Activated CD4-positive, alpha-beta T cell treated with anti-CD3 and anti-CD28 coated beads, Interleukin-2, amount 50 U/mL, for 48 hours (primary cell): Measurements from ENCODE around the gene SNIP1.
"Not testable (repeated sequence)": the region's sequence is repeated elsewhere in the genome, so short reads cannot be mapped to it uniquely, and the experiment has no call there.

ENCODE experiments used
- DNase-seq, 2 experiments: peaks; one replicate each; pipeline ENCODE4 v3.0.0-alpha.2; 2020

The SNIP1 gene

DNA sequence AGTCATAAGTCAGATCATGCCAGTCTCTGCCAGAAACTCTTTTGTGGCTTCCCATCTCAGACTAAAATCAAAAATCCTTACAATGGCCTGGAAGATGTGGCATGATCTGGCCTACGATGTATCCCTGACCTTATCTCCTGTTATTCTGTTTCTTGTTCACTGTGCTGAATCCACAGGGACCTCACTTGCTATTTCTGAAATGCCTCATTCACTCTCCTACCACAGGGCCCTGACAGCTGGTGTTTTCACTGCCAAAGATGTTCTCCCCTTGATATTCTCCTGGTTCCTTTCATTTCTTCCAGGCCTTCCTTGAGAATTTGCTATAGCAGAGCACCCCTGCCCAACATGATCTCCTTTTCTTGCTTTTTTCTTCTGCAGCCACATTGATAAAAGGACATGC lies 4.3 kb upstream of the SNIP1 start:
- DNase-seq = no peak

DNA sequence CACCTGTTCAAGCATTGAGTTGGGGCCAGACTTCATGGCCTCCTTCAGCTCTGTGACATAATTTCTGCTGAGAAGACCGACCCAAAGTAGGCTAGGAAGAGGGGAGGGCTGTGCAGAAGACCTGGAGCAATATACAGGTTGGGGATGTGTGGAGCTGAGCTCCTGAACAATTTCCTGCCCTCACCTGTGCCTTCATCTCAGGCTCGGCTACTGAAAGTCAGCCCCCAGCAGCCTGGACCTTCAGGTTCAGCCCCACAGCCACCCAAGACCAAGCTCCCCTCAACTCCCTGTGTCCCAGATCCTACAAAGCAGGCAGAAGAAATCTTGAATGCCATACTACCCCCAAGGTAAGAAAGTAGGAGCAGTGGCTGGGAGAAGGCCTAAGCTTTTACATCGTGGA lies 3.3 kb upstream of the SNIP1 start:
- no peak for DNase-seq

DNA sequence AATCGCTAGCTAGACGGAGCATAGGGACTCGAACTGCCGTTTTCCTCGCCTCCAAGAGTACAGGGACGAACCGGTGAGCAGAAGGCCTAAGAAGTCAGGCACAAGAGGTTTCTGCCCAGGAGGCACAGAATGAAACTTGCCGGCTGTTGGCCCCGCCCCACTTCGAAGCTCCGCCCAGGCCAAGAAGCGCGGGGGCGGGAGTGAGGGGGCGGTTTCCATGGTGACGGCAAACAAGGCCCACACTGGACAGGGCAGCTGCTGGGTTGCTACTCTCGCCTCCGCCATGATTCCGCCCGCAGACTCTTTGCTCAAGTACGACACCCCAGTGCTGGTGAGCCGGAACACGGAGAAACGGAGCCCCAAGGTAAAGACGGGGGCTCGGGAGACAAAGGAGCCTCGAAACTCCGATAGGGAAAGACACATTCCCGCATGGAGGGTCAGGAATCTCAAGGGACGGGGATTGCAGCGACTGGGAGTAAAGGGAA lies 2.7 kb upstream of the SNIP1 start, which contains the start of gene DNALI1:
Gene DNALI1 (plus strand): TSS at position 229 of the 485 bp plus-strand sequence. CDS start 55 bp downstream, at position 284.
- peak; percentile 23 to 30 for DNase-seq

DNA sequence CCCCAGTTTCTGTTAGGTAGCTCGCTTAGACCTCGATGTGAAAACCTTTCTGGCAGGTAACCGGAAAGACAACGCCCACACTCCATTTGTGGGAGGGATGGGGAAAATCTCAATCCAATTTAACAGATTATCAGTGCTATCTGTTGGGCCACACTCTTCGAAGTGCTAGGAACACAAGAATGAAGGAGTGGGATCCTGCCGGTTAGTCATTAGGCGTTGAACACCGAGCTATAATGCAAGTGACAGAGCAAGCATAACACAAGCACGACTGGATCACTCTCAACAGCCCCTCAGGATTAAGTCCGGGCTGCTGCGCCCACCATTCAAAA lies 531 bp downstream of the SNIP1 start:
- DNase-seq = no peak

DNA sequence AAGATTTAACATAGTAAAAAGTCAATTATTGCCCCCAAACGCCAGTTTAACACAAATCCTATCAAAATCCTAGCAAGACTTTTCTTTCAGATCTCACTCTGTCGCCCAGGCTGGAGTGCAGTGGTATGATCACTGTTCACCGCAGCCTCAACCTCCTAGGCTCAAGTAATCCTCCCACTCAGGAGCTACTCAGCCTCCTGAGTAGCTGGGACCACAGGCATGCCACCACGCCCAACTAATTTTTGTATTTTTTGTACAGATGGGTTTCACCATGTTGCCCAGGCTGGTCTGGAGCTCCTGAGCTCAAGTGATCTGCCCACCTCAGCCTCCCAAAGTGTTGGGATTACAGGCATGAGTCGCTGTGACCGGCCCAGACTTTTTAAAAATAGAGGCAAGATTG lies 4.8 kb downstream of the SNIP1 start:
- no peak for DNase-seq

DNA sequence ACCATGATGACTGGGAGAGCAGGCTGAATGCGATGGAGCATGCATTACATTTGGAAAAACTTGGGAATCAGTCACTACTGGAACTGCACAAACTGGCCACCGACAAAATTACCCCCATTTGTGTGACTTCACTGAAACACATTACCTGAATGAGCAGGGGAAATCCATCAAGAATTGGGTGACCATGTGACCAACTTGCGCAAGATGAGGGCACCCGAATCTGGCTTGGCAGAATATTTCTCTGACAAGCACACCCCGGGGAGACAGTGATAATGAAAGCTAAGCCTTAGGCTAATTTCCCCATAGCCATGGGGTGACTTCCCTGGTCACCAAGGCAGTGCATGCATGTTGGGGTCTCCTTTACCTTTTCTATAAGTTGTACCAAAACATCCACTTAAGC lies 9.1 kb downstream of the SNIP1 start:
- DNase-seq = no peak

DNA sequence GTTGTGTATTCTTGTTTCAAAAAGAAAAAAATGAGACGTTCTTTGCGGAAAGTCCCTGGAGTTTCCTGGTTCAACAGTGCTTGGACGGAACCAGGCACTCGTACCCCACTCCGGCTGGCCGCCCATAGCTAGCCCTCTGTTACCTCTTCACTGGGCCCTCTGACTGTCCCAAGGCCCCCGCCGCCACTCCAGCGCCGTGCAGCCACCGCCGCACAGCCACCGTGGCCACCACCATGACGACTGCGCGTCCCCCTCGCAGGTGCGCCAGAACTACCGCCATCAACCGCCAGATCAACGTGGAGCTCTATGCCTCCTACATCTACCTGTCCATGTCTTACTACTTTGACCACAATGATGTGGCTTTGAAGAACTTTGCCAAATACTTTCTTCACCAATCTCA lies 9.6 kb downstream of the SNIP1 start:
- no peak for DNase-seq

DNA sequence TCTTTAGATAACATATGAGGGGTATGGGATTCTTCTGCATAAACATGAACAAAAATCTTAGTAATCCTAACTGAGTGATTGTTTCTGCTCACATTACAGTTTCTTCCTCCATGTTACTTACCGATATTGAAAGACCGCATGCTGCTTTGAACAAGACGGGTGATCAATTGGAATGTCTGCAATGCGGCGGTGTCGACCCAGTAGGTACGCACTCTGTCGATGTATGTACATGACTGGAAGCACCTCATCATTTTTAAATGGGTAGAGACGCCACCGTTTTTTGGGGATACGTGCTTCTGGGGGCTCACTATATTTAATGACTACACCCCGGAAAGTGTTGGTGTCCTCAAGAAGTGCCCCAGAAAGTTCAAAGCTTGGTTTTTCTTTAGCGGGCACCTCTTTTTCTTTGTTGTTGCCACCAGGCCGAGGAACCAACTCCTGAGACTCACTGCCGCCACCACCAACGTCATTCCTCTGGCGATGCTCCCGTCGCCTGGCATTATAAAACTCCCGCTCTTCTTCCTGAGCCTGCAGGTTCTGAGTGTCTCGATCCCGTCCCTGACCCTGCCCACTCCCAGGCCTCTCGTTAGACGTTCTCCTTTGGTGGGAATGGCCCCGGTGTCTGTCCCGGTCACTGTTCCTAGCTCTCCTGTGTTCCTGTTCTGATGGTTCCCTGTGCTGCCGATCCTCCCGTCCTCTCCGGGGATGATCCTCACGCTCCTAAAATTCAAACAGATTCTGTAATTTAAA lies 13.9 kb downstream of the SNIP1 start:
- DNase-seq = no peak

DNA sequence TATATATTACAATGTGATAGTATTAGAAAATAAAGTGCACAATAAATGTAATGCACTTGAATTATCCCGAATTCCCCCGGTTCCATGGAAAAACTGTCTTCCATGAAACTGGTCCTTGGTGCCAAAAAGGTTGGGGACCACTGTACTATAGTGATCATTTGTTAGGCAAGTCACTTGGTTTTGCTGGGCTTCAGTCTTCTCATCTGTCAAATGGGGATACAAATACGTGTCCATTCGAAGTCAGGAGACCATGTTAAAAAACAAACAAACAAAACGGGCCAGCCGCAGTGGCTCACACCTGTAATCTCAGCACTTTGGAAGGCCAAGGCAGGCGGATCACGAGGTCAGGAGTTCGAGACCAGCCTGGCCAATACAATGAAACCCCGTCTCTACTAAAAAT lies 14.9 kb downstream of the SNIP1 start:
- not testable (repeated sequence) for DNase-seq

DNA sequence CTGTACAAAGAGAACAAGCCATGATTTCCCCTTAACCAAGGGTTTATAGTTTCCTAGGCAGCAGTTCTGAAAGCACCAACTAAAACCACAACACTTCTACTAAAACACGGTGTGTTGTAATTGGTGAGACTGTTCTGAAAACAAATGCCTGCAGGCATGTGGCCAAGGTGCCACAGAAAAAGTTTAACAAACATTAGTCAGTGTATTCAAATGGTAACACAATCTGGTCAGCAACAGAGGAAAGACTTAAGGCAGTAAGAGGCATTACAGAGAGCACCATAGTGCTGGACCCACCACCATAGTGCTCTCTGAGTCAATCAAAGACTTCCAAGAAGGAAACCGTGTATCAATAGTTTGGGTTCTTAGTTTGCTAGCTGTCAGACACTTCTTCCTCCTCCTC lies 16.7 kb downstream of the SNIP1 start:
- DNase-seq = peak in 1 of 2 experiments; percentile 10

DNA sequence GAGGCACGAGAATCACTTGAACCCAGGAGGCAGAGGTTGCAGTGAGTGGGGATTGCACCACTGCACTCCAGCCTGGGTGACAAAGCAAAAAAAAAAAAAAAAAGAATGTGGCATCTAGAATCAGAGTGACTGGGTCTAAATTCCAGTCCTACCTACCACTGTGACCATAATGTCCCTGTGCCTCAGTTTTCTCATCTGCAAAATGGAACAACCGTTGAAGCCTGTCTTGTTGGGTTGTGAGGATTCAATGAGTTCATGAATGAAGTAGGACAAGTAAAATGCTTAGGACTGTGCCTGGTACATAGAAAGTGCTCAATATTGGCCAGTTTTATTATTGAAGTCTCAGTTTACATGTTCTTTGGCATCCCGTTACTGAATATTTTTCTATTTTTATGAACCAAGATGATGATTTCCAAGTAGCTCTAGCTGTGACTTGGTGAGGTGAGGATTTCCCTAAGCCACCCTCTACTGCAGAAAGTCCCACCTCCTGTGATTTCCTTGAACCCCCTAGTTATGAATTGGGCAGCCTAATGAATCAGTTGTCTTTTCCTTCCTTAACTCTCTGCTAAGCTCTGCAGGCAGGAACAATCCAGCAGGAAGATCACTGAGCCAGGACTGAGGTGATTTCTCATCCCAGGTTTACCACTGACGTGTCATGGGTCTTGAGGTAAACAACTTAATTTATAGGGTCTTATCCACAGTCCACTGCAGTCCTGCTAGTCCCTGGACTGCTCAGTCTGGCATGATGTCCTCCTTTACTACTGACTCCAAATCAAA lies 20.6 kb downstream of the SNIP1 start:
- no peak for DNase-seq

DNA sequence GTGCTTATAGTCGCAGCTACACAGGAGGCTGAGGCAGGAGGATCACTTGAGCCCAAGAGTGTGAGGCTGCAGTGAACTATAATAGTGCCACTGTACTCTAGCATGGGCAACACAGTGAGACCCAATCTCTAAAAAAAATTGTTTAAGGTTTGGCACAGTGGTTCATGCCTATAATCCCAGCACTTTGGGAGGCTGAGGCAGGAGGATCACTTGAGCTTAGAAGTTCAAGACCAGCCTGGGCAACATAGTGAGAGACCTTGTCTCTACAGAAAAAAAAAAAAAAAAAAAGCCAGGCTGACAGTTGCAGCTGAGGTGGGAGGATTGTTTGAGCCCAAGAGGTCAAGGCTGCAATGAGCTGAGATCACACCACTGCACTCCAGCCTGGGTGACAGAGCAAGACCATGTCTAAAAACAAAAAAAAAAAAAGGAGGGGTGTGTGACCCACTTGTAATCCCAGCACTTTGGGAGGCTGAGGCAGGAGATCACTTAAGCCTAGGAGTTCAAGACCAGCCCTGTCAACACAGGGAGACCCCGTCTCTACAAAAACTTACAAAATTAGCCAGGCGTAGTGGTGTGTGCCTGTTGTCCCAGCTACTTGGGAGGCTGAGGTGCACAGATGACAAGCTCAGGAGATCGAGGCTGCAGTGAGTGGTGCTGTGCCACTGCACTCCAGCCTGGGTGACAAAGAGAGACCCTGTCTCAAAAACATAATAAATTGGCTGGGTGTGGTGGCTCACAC lies 21.5 kb downstream of the SNIP1 start:
- DNase-seq = not testable (repeated sequence)

DNA sequence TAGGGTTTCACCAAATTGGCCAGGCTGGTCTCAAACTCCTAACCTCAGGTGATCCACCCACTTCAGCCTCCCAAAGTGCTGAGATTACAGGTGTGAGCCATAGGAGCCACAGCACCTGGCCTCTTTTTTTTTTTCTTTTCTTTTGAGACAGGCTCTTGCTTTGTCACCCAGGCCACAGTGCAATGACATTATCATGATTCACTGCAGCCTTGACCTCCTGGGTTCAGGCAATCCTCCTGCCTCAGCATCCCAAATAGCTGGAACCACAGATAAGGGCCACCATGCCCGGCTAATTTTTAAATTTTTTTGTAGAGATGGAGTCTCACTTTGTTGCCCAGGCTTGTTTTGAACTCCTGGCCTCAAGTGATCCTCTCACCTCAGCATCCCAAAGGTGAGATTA lies 24.2 kb downstream of the SNIP1 start:
- DNase-seq = not testable (repeated sequence)

DNA sequence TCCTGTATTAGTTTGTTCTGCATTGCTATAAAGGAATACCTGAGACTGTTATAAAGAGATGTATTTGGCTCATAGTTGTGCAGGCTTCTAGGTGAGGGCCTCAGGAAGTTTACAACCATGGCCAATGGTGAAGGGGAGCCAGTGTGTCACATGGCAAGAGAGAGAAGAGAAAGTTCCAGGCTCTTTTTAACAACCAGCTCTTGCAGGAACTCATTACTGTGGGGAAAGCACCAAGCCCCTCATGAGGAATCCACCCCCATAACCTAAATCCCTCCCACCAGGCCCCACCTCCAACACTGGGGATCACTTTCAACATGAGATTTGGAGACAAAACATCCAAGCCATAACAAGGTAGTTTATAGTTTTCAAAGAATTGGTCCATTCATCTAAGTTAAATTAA lies 34.5 kb downstream of the SNIP1 start:
- no peak for DNase-seq

DNA sequence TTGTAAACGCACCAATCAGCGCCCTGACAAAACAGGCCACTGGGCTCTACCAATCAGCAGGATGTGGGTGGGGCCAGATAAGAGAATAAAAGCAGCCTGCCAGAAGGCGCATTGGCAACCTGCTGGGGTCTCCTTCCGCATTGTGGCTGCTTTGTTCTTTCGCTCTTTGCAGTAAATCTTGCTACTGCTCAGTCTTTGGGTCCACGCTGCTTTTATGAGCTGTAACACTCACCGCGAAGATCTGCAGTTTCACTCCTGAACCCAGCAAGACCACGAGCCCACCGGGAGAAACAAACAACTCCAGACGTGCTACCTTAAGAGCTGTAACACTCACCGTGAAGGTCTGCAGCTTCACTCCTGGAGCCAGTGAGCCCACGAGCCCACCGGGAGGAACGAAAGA lies 35.2 kb downstream of the SNIP1 start:
- DNase-seq = peak; percentile 23 to 40

DNA sequence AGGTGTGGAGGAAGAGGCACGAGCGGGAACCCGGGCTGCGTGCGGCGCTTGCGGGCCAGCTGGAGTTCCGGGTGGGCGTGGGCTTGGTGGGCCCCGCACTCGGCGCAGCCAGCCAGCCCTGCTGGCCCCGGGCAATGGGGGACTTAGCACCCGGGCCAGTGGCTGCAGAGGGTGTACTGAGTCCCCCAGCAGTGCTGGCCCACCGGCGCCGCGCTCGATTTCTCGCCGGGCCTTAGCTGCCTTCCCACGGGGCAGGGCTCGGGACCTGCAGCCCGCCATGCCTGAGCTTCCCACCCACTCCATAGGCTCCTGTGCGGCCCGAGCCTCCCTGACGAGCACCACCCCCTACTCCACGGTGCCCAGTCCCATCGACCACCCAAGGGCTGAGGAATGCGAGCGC lies 35.9 kb downstream of the SNIP1 start:
- DNase-seq = not testable (repeated sequence)

DNA sequence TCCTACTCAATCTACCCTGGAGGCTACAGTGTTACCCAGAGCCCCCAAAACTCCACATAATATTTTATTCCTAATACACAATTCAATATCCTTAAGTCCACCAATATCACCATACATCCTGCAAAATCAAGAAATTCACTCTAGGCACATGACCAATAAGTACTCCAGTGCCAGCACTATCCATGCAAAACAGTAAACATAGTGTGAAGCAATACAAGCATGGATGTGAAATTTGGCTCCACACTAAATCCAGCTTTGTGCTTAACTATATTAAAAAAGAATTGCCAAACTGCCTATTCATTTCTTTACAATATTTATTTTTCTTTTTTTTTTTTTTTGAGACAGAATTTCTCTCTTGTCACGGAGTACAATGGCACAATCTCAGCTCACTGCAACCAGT lies 36.5 kb downstream of the SNIP1 start:
- no peak for DNase-seq

DNA sequence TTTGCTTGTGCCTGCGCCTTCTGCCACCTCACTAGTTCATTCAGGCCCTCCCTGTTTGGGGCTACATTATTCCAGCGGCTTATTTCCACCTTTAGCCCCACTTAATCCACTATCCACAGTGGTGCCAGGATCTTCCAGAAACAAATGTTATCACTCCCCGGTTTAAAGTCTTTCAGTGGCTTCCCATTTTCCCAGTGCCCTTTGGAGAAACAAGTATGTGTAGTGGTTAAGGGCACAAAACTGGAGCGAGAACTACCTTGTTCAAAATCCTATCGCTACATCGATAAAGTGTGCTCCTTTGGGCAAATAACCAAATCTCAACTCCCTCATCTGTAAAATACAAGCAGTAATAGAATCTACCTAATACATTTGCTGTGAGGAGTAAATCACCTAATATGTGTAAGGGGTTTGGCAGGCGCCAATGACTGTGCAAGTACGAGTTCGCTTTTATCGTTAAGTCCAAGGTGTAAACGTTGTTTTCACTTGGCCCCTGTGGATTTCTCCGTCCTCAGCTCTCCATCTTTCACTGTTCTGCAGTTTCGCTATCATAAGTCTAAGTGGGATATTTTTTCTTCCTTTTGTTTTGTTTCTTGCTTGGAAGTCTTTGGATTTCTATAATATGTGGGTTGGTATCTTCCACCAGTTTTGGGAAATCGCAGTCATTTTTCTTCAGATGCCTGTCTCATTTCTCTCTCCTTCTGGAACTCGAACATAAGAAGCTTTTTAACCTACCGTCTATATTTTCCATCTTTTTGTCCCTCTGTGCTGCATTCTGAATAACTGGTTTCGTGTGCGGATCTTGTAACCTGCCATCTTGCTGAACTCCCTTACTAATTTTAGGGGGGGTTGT lies 38.7 kb downstream of the SNIP1 start:
- DNase-seq = no peak

DNA sequence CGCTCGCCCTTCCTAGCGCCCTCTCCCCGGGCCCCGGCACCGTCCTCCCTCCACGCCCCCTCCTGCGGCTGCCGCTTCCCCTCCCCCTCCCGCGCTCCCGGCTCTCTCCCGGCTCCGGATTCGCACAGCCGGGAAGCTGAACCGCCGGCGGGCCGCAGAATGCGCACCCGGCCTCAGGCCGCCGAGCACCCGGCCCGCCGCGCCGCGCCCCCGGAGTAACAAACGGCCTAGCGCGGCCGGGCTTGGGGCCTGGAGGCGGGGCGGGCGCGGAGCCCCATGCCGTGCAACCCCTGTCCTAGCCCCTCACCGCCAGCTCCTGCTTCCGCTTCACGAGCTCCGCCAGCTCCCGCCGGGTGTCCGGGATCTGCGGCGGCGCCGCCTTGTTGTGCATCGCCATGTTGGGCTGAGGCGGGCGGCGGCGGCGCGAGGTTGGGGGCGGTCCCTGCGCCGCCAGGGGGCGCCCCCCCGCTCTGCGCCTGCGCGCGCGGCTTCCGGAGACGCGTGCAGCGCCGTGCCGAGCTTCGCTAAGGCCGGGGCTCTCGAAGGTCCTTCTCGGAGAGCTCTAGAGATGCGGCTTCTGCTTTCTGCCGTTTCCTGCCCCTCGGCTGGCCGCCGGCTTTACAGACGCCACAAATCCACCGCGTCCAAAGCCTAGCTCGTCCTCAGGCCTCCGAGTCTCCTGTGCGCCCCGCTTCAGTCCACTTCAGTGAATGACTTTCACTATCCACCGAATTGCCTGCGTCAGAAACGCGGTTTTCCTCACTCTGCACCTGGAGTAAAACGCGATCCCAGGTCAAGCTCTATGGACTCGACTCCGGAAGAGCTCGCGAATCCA lies 39.5 kb downstream of the SNIP1 start, which contains the start of gene MEAF6:
Gene MEAF6 (minus strand): TSS at position 417 of the 835 bp plus-strand sequence. CDS start 20 bp downstream, at position 397.
- DNase-seq = peak; percentile 78 to 81

DNA sequence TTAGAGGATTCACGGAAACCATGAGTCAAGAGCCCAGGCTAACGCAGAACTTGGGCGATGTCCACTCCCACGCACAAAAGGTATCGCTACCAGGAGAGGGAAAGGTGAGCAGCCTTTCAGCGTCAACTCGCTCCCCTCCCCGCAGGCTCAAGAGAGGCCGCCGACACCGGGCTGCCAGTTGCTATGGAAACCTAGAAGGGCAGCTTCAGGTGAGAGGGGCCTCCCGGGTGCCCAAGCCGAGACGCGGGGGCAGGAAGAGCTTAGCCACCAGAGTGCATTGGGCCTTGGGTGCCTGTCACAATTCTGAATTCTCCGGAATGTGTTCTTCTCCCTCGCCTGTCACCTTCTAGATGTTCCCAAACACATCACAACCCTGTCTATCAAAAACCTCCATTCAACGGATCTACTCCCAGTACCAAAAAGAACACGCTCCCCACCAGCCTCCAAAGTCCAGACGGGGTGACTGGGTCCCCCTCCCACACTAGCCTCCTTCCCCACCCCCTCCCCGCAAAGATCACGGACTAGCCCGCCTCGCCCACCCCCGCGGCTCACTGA lies 40.2 kb downstream of the SNIP1 start:
- DNase-seq = peak; percentile 66 to 76

DNA sequence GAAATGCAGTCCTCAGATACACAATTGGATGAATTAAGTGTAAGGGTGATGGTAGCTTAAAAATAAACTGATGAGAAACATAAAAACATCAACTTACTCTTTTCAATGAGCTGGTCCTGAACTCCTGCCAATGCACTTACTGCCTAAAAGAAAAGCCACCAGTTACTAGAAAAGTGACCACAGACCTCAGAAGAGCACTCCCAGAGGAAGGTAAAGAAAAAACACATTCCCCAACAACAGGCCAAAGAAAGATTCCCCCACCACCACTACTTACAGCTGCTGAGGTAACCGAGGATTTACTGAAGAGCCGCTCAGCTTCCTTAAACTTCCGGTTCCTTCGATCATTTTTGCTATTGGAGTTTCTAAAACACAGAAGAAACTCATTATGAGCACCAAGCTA lies 44.9 kb downstream of the SNIP1 start:
- DNase-seq = no peak
